HG02623 (cell line): ENCODE measurements around the gene TARDBP.
"Not testable (repeated sequence)": the region's sequence is repeated elsewhere in the genome, so short reads cannot be mapped to it uniquely, and the experiment has no call there.

Source experiments
- ATAC-seq: cut with Tn5 transposase; IDR thresholded peaks from one replicate; pipeline ENCODE4 v1.9.1; 2021; ENCODE audit warnings: moderate library complexity; ENCODE audit not compliant: unreplicated experiment

TARDBP gene

GRCh38 chr1:10992004-10992403, 20.4 kb upstream of the TARDBP start:
- not testable (repeated sequence) for ATAC-seq

- no peak for ATAC-seq
Observed at GRCh38 chr1:10992864-10993263, 19.6 kb upstream of the TARDBP start.

- no peak for ATAC-seq
Observed at GRCh38 chr1:10996100-10996499, 16.4 kb upstream of the TARDBP start.

GRCh38 chr1:11000526-11000925, 11.9 kb upstream of the TARDBP start:
- ATAC-seq = no peak

- ATAC-seq = no peak
Observed at GRCh38 chr1:11013160-11013531, 692 bp downstream of the TARDBP start.

GRCh38 chr1:11019358-11019757, 6.9 kb downstream of the TARDBP start:
- not testable (repeated sequence) for ATAC-seq

GRCh38 chr1:11019971-11020370, 7.5 kb downstream of the TARDBP start:
- ATAC-seq = no peak

GRCh38 chr1:11023201-11023600, 10.7 kb downstream of the TARDBP start:
- ATAC-seq = no peak

GRCh38 chr1:11024154-11024873, 11.9 kb downstream of the TARDBP start:
- ATAC-seq = no peak

- no peak for ATAC-seq
Observed at GRCh38 chr1:11024874-11025203, 12.4 kb downstream of the TARDBP start.

GRCh38 chr1:11025618-11026017, 13.2 kb downstream of the TARDBP start:
- no peak for ATAC-seq

GRCh38 chr1:11026052-11026451, 13.6 kb downstream of the TARDBP start:
- no peak for ATAC-seq

GRCh38 chr1:11026903-11027302, 14.4 kb downstream of the TARDBP start:
- ATAC-seq = no peak

- ATAC-seq = no peak
Observed at GRCh38 chr1:11027316-11027715, 14.9 kb downstream of the TARDBP start.

- ATAC-seq = no peak
Observed at GRCh38 chr1:11028018-11028417, 15.6 kb downstream of the TARDBP start.

GRCh38 chr1:11030865-11031264, 18.4 kb downstream of the TARDBP start:
- no peak for ATAC-seq

GRCh38 chr1:11031624-11032262, 19.3 kb downstream of the TARDBP start:
- no peak for ATAC-seq

GRCh38 chr1:11037019-11037739, 24.7 kb downstream of the TARDBP start:
- ATAC-seq = not testable (repeated sequence)

GRCh38 chr1:11037740-11038182, 25.3 kb downstream of the TARDBP start:
- ATAC-seq = no peak

- ATAC-seq = no peak
Observed at GRCh38 chr1:11039351-11040104, 27.1 kb downstream of the TARDBP start.

- not testable (repeated sequence) for ATAC-seq
Observed at GRCh38 chr1:11040105-11040429, 27.6 kb downstream of the TARDBP start.
